Measurements from ENCODE around the gene VSIR. TPM values are rescaled to one million over a fixed set of nuclear protein-coding genes. Genes with fewer than 3 reads are reported as not detected.

VSIR gene
- total RNA-seq, 1 donor from 2014 or later, result not detected

DNA sequence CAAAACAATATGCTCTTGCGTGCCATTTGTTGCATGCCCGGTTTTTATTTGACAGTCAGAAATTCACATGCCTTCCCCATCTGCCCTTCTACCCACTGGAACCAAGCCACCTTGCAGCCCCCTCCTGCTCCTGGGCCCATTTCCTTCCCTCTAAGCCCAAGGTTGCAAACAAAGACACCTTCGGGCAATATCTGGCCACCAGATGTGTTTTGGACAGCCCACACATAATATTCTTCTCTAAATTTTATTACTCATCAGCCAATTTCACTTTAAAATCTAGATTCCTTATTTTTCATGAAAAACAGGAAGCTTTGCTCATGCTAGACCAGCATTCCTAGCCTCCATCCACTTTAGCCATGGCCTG, 35.5 kb downstream of the VSIR start:
- Mint-ChIP-seq H3K27ac (no peak overlapping the region), H3K27me3 (ENCODE audit: insufficient read depth, low read depth) (peaks cover 4% of the 10 kb centered on the region), H3K4me1 (peaks cover 7% of the 10 kb centered on the region), H3K9me3 (no peaks in the 10 kb centered on the region), H3K4me3 (no peak overlapping the region), H3K36me3 (no peaks in the 10 kb centered on the region)
- no peaks in the 10 kb centered on the region for H4K20me1 ChIP-seq (ENCODE audit: low read depth)
- no peak overlapping the region for H3K4me2 ChIP-seq
- H2AFZ ChIP-seq (replicated peaks), result no peak overlapping the region
- peaks cover 10% of the 10 kb centered on the region for H3K4me1 ChIP-seq
- H3K9me3 ChIP-seq (ENCODE audit: low read depth), result no peaks in the 10 kb centered on the region
- no peak for TF ChIP-seq EZH2phosphoT487 (IDR thresholded peaks at IDR 0.05)
- H3K4me3 ChIP-seq, result no peak overlapping the region
- H3K9ac ChIP-seq, result no peak overlapping the region
- no peaks in the 10 kb centered on the region for H3K36me3 ChIP-seq
- H3K27ac ChIP-seq, result no peak overlapping the region
- DNase-seq (ENCODE audit: low spot score), result no peak
- H3F3A ChIP-seq (ENCODE audit: low read depth), result no peaks in the 10 kb centered on the region
- H3K27me3 ChIP-seq, result no peaks in the 10 kb centered on the region
- H3K79me2 ChIP-seq (ENCODE audit: low read depth), result no peaks in the 10 kb centered on the region

DNA sequence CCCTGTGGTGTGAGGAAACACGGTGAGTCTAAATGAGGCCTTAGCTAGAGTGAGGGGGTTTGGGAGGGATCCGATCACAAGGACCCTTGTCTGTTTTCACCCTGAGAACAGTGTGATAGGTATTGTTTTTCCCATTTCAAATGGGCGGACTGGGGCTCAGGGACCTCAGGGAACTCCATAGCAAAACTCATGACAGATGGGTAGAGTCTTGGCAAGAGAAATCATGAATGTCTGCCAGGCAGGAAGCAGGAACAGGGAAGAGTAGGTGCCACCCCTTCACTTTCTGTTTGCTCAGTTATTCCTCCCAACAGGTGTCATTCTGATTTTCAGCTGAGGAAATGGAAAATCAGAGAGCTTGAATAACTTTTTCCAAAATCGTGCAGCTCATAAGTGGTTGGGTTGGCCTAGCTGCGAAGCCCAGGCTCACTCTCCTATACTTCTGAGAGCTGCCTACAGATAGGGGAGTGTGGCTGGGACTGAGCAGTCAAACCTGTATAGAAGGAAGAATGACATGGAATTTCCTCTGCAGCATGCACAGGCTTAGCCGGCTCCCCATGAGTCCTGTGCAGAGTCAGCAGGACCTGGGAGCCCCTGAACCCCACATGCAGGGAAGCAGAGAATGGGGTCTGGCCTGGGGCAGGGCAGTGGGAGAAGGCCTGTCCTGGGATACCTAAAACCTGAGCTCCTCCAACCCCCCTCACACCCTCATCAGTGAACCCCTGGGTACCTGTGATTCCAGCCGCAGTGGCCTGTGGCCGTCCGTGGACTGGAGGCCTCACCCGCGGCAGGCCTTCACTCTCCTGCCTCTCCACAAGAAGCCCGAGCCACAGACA, 36.1 kb downstream of the VSIR start:
- no peak overlapping the region for H3K4me3 ChIP-seq
- H3K9ac ChIP-seq, result no peak overlapping the region
- no peaks in the 10 kb centered on the region for H3K79me2 ChIP-seq (ENCODE audit: low read depth)
- H3K4me2 ChIP-seq, result no peak overlapping the region
- H2AFZ ChIP-seq (replicated peaks), result no peak overlapping the region
- H4K20me1 ChIP-seq (ENCODE audit: low read depth), result no peaks in the 10 kb centered on the region
- no peaks in the 10 kb centered on the region for H3K36me3 ChIP-seq
- H3F3A ChIP-seq (ENCODE audit: low read depth), result no peaks in the 10 kb centered on the region
- TF ChIP-seq, protein P1, sequence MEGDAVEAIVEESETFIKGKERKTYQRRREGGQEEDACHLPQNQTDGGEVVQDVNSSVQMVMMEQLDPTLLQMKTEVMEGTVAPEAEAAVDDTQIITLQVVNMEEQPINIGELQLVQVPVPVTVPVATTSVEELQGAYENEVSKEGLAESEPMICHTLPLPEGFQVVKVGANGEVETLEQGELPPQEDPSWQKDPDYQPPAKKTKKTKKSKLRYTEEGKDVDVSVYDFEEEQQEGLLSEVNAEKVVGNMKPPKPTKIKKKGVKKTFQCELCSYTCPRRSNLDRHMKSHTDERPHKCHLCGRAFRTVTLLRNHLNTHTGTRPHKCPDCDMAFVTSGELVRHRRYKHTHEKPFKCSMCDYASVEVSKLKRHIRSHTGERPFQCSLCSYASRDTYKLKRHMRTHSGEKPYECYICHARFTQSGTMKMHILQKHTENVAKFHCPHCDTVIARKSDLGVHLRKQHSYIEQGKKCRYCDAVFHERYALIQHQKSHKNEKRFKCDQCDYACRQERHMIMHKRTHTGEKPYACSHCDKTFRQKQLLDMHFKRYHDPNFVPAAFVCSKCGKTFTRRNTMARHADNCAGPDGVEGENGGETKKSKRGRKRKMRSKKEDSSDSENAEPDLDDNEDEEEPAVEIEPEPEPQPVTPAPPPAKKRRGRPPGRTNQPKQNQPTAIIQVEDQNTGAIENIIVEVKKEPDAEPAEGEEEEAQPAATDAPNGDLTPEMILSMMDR (IDR thresholded peaks at IDR 0.05), result no peak
- TF ChIP-seq EZH2phosphoT487 (IDR thresholded peaks at IDR 0.05) (no peak), EZH2 (IDR thresholded peaks at IDR 0.05) (no peak)
- H3K4me1 Mint-ChIP-seq, result peaks cover 10% of the 10 kb centered on the region
- no peak overlapping the region for H3K27ac Mint-ChIP-seq
- H3K9me3 Mint-ChIP-seq, result peaks cover 2% of the 10 kb centered on the region
- no peaks in the 10 kb centered on the region for H3K9me3 ChIP-seq (ENCODE audit: low read depth)
- H3K27me3 ChIP-seq, result no peaks in the 10 kb centered on the region
- H3K36me3 Mint-ChIP-seq, result no peaks in the 10 kb centered on the region
- no peak overlapping the region for H3K4me3 Mint-ChIP-seq
- H3K4me1 ChIP-seq, result peaks cover 10% of the 10 kb centered on the region
- H3K27me3 Mint-ChIP-seq (ENCODE audit: insufficient read depth, low read depth), result peaks cover 4% of the 10 kb centered on the region
- no peak overlapping the region for H3K27ac ChIP-seq
- no peak for DNase-seq (ENCODE audit: low spot score)

DNA sequence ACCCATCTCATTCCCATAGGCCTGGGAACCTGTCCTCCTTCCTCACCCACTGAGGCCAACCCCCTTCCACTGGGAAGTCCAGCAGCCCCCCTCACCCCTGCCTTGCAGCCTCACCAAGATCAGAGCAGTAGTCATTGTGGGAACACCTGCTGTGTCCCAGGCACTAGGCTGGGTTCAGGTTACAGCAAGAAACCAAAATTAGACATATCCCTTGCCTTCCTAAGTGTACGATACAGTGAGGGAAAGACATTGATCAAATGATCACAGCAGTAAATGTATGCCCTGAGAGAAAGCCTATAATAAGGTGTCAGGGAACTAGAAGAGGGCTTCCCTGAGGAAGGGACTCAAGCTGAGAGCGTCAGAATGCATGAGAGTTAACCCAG, 36.8 kb downstream of the VSIR start:
- Histone ChIP-seq H3K9me3 (ENCODE audit: low read depth) (no peaks in the 10 kb centered on the region), H3F3A (ENCODE audit: low read depth) (no peaks in the 10 kb centered on the region), H3K27ac (no peak overlapping the region), H3K27me3 (no peaks in the 10 kb centered on the region), H2AFZ (replicated peaks) (no peak overlapping the region), H3K36me3 (no peaks in the 10 kb centered on the region), H4K20me1 (ENCODE audit: low read depth) (no peaks in the 10 kb centered on the region), H3K79me2 (ENCODE audit: low read depth) (no peaks in the 10 kb centered on the region), H3K4me2 (no peak overlapping the region), H3K9ac (no peak overlapping the region), H3K4me3 (no peak overlapping the region), H3K4me1 (peaks cover 10% of the 10 kb centered on the region)
- no peak for DNase-seq (ENCODE audit: low spot score)
- Mint-ChIP-seq H3K4me3 (no peak overlapping the region), H3K36me3 (no peaks in the 10 kb centered on the region), H3K9me3 (peaks cover 2% of the 10 kb centered on the region), H3K4me1 (peaks cover 10% of the 10 kb centered on the region), H3K27ac (peak overlapping the region; percentile 62), H3K27me3 (ENCODE audit: insufficient read depth, low read depth) (peaks cover 4% of the 10 kb centered on the region)
- TF ChIP-seq EZH2 (IDR thresholded peaks at IDR 0.05) (no peak), EZH2phosphoT487 (IDR thresholded peaks at IDR 0.05) (no peak)
- TF ChIP-seq, protein P1 (IDR thresholded peaks at IDR 0.05), result no peak

Measured in neural progenitor cell (in vitro differentiated cells).